Frontal cortex (tissue), 4 donors: ENCODE measurements around the gene ARID1B. TPM values are rescaled to one million over a fixed set of nuclear protein-coding genes. Genes with fewer than 3 reads are reported as not detected.

ENCODE experiments used
- DNase-seq, 2 donors: peaks; one replicate each; pipeline ENCODE4 v3.0.0; 2012; ENCODE audit warnings: low spot score in 2 of 2
- FAIRE-seq: peaks from 2 replicates; lab custom pipeline; 2012; peaks lifted over from hg19 to GRCh38; lab: Jason Lieb, UNC
- total RNA-seq: library from RNA; depleted of rRNA; stranded (reverse); fragments of >200 nt; gene quantifications from one replicate; pipeline ENCODE4 v1.2.3, GENCODE V29; 2014
- donor health status: control.
- donor health status: control.
- donor health status: control.

Gene ARID1B
- total RNA-seq, 1 donor from 2014 or later, result 59.9 TPM

GRCh38 chr6:156789081-156789943 lies 12.1 kb downstream of the ARID1B start:
- FAIRE-seq, result no peak
- DNase-seq, result no peak

GRCh38 chr6:156790711-156791319 lies 13.6 kb downstream of the ARID1B start:
- FAIRE-seq (no peak), DNase-seq (no peak)

- FAIRE-seq, result no peak
- DNase-seq, result no peak
Observed at GRCh38 chr6:156791320-156791850, 14.2 kb downstream of the ARID1B start.

GRCh38 chr6:156793200-156793599 lies 16.0 kb downstream of the ARID1B start:
- FAIRE-seq (no peak), DNase-seq (no peak)

- DNase-seq (no peak), FAIRE-seq (no peak)
Observed at GRCh38 chr6:156794546-156795354, 17.6 kb downstream of the ARID1B start.

GRCh38 chr6:156795825-156796224 lies 18.6 kb downstream of the ARID1B start:
- FAIRE-seq (no peak), DNase-seq (no peak)

GRCh38 chr6:156796627-156797026 lies 19.4 kb downstream of the ARID1B start:
- FAIRE-seq (no peak), DNase-seq (no peak)

GRCh38 chr6:156797901-156798735 lies 20.9 kb downstream of the ARID1B start:
- DNase-seq, result no peak
- FAIRE-seq, result no peak

- DNase-seq (no peak), FAIRE-seq (no peak)
Observed at GRCh38 chr6:156801712-156802111, 24.5 kb downstream of the ARID1B start.

- FAIRE-seq, result no peak
- no peak for DNase-seq
Observed at GRCh38 chr6:156803353-156803752, 26.2 kb downstream of the ARID1B start.

GRCh38 chr6:156804402-156804801 lies 27.2 kb downstream of the ARID1B start:
- no peak for FAIRE-seq

GRCh38 chr6:156806155-156806554 lies 29.0 kb downstream of the ARID1B start:
- no peak for DNase-seq
- FAIRE-seq, result no peak

More at GRCh38 chr6:156804402-156804801, 27.2 kb downstream of the ARID1B start:
- DNase-seq, result no peak

GRCh38 chr6:156807028-156807427 lies 29.9 kb downstream of the ARID1B start:
- no peak for FAIRE-seq

GRCh38 chr6:156807795-156808194 lies 30.6 kb downstream of the ARID1B start:
- DNase-seq, result no peak
- no peak for FAIRE-seq

More at GRCh38 chr6:156807028-156807427, 29.9 kb downstream of the ARID1B start:
- no peak for DNase-seq

- DNase-seq (peak in 1 of 2 donors; percentile 41), FAIRE-seq (peak; percentile 55)
Observed at GRCh38 chr6:156808287-156808686, 31.1 kb downstream of the ARID1B start.

GRCh38 chr6:156809034-156809433 lies 31.9 kb downstream of the ARID1B start:
- DNase-seq (no peak), FAIRE-seq (no peak)

GRCh38 chr6:156809446-156810178 lies 32.4 kb downstream of the ARID1B start:
- DNase-seq (no peak), FAIRE-seq (no peak)

GRCh38 chr6:156814036-156814581 lies 36.9 kb downstream of the ARID1B start:
- FAIRE-seq, result no peak
- no peak for DNase-seq
